ENCODE measurements around the gene DTD2. TPM values are rescaled to one million over a fixed set of nuclear protein-coding genes. Genes with fewer than 3 reads are reported as not detected.

DTD2 gene
- total and polyA plus RNA-seq, 9 of the 15 experiments (the other 6 are each of a cell fraction or from before 2014, with no cell fraction given) = 3.8 to 24.1 (median 15.2) TPM

GRCh38 chr14:31457665-31458659 lies 656 bp upstream of the DTD2 start (continued):
- TF ChIP-seq FOSL1 (tag; conservative IDR thresholded peaks at IDR 0.05) (0 out of 2 replicates have a peak, but pooled peaks have one; percentile 20), SRSF3 (IDR thresholded peaks at IDR 0.05; ENCODE audit: insufficient read depth, low read length) (no peak), MECOM (CRISPR knock-in tag; IDR thresholded peaks at IDR 0.05) (no peak), ATF7 (IDR thresholded peaks at IDR 0.05) (peak; percentile 52; the same call in 1 of the 2 replicates), POLR2H (tag; IDR thresholded peaks at IDR 0.05; ENCODE audit: low read depth) (peak; percentile 49), NRF1 (conservative IDR thresholded peaks at IDR 0.05 in 1 of 2, IDR thresholded peaks at IDR 0.05 in 1 of 2) (peak in 1 of 2 experiments; percentile 8; a peak in 3 of 4 replicates), NFIC (IDR thresholded peaks at IDR 0.05) (no peak), ZKSCAN8 (CRISPR knock-in tag; IDR thresholded peaks at IDR 0.05) (peak; percentile 93), YY1 (IDR thresholded peaks at IDR 0.05; ENCODE audit: borderline replicate concordance in 1 of 3, control insufficient read depth in 1 of 3, extremely low read depth in 1 of 3, insufficient read depth in 3 of 3, insufficient read length in 1 of 3, insufficient replicate concordance in 2 of 3, low read depth in 1 of 3, low read length in 2 of 3) (no peak), GTF2A2 (tag; IDR thresholded peaks at IDR 0.05) (no peak), SAFB2 (IDR thresholded peaks at IDR 0.05; ENCODE audit: borderline replicate concordance, low read depth, low read length, severe bottlenecking) (no peak), ZBTB40 (IDR thresholded peaks at IDR 0.05) (0 out of 2 replicates have a peak, but pooled peaks have one; percentile 16), ZBTB40 (CRISPR knock-in tag; IDR thresholded peaks at IDR 0.05) (no peak)
